Fibroblast of pulmonary artery (primary cell): Measurements from ENCODE around the gene AKTIP.

Experiments
- DNase-seq: peaks from one replicate; pipeline ENCODE4 v3.0.0-alpha.2; 2010; ENCODE audit warnings: low read depth
- H3K4me3 ChIP-seq: replicated peaks from 2 replicates; pipeline ENCODE4 v1.5.1; 2011; ENCODE audit warnings: low read depth, mild to moderate bottlenecking, control low read depth, low read length, moderate library complexity
- TF ChIP-seq, protein P1 (sequence below): IDR thresholded peaks from 2 replicates; pipeline ENCODE4 v1.5.1; 2011; ENCODE audit warnings: mild to moderate bottlenecking, control low read depth, low read length, inconsistent platforms; ENCODE audit errors: missing control alignments

Gene AKTIP

GRCh38 chr16:53449816-53450517, 53.0 kb downstream of the AKTIP start:
- H3K4me3 ChIP-seq: no peak overlapping the region
- TF ChIP-seq, protein P1, sequence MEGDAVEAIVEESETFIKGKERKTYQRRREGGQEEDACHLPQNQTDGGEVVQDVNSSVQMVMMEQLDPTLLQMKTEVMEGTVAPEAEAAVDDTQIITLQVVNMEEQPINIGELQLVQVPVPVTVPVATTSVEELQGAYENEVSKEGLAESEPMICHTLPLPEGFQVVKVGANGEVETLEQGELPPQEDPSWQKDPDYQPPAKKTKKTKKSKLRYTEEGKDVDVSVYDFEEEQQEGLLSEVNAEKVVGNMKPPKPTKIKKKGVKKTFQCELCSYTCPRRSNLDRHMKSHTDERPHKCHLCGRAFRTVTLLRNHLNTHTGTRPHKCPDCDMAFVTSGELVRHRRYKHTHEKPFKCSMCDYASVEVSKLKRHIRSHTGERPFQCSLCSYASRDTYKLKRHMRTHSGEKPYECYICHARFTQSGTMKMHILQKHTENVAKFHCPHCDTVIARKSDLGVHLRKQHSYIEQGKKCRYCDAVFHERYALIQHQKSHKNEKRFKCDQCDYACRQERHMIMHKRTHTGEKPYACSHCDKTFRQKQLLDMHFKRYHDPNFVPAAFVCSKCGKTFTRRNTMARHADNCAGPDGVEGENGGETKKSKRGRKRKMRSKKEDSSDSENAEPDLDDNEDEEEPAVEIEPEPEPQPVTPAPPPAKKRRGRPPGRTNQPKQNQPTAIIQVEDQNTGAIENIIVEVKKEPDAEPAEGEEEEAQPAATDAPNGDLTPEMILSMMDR: no peak
- DNase-seq: no peak

DNA sequence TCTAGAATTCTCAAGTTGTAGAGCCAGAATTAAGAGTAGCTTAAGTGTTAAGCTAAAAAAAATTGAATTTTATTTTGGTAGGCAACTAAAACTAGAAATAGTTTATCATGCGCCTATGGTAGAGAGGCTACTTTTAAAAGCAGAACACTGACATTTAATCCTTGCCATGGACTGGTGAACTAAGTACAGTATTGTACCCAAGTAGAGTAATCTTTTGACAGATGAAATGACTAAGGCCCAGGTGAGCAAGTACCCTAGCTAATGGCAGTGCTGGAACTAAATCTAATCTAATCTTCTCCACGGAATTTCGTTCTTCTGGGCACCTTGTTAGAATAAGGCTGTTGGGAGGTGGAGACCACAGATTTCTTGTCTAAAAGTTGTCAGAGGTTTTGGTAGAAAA, 56.9 kb downstream of the AKTIP start:
- TF ChIP-seq, protein P1: no peak
- DNase-seq: no peak
- no peak overlapping the region for H3K4me3 ChIP-seq

GRCh38 chr16:53445534-53445933, 57.5 kb downstream of the AKTIP start:
- TF ChIP-seq, protein P1: no peak
- H3K4me3 ChIP-seq: no peak overlapping the region
- no peak for DNase-seq
